ENCODE measurements around the gene UBE2V1.

Gene UBE2V1

DNA sequence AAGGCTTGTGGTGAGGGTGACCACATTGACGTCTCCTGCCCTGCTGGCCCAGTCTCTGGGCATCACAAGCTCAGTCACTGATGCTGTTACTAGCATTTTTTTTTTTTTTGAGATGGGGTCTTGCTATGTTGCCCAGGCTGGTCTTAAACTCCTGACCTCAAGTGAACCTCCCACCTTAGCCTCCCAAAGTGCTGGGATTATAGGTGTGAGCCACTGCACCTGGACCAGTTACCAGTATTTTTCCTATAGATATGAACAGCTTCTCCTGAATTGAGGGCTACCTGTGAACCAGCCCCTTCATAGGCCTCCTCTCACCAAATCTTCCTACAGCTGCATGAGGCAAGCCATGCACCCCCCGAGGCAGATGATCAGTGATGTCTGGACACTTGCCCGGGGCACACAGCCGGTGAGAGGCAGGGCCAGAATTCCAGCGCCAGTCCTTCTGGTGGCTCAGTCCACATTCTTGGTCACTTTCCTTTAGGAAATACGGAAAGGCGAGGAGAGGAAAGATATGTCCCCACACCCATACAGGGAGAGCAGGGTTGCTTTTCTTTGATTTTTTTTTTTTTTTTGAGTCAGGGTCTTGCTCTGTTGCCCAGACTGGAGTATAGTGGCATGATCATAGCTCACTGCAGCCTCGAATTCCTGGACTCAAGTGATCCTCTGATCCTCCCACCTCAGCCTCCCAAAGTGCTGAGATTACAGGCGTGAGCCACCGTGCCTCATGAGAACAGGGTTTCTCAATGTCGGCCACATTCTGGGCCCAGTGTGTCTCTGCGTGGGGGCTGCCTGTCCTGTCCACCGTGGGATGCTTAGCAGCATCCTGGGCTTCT lies 50.7 kb downstream of the UBE2V1 start:
- DNase-seq (ENCODE audit: low spot score): no peak

DNA sequence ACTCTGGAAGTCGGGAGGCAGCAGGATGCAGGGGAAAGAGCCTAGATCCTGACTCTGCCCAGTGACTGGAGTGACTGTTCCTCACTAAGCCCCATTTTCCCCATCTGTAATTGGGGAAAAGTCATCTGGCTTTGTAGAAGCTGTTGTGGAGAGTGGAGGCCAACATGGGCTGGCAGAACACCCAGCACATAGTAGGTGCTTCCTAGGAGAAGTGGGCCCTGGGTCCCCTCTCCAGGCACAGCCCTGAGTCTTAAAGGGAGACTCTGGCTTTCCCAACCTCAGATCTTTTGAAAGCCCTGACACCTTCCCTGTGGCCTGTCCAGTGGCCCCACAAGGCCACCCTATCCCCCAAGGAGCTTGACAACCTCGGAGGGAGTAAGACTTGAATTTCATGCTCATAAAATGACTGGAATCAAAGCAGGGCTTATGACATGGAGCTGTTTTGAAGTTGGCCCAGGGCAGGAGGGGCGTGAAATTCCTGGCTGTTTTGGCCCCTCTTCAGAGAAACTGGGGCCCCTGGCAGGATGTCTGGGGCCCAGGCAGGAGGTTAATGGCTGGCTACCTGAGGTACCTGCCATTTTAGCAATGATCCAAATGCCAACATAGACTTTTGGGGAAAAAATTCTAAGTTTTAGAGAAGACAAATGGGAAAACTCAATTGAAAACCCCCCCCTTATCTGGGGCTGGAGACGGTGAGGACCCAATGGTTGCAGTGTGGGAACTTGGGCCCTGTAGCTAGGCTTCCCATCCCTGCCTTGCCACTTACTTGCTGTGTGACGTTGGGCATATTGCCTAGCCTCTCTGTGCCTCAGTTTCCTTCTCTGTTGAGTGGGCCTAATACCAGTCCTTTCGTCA lies 51.6 kb downstream of the UBE2V1 start:
- no peak for DNase-seq (ENCODE audit: low spot score)

DNA sequence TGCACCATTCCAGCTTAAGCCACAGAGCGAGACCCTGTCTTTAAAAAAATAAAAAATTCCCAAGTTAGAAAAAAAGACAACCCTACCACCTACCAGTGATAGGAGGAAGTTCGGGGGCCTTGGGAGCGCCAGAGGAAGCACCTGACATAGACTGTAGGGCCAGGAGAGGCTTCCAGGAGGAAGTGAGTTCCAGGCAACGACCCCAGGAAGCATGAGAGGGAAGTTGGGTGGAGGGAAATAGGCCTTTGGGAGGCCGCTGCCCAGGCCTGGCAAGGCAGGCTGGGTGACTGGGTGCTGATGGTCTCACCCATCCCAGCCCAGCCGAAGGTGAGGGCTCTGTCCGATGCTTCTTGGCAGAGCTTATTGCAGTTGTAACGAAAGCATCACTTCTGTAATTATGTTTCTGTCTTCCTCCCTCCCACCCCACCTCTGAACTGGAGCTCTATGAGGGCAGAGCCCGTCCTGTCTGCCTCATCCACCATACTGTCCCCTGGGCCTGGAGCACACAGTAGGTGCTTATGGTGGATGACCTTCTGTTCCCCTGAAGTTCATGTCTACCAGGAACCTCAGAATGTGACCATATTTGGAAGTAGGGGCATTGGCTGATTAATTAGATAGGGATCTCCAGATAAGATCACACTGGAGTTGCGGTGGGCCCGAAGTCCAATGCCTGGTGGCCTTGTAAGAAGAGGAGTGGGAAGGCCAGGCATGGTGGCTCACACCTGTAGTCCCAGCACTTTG lies 54.1 kb downstream of the UBE2V1 start:
- no peak for DNase-seq (ENCODE audit: low spot score)

DNA sequence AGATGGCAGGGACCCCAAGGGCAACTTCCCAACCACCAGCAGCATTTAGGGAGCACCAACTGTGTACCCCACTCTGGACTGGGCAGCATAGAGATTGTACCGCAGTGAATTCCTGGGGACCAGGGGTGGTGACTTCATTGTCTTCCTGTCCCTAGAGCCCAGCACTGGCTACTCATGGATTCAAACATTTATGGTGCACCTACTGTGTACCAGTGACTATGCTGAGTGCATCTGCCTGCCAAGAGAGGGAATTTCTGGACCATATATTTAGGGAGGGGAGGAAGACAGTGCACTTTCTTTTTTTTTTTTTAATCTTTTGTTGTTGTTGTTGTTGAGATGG lies 55.3 kb downstream of the UBE2V1 start:
- no peak for DNase-seq (ENCODE audit: low spot score)

DNA sequence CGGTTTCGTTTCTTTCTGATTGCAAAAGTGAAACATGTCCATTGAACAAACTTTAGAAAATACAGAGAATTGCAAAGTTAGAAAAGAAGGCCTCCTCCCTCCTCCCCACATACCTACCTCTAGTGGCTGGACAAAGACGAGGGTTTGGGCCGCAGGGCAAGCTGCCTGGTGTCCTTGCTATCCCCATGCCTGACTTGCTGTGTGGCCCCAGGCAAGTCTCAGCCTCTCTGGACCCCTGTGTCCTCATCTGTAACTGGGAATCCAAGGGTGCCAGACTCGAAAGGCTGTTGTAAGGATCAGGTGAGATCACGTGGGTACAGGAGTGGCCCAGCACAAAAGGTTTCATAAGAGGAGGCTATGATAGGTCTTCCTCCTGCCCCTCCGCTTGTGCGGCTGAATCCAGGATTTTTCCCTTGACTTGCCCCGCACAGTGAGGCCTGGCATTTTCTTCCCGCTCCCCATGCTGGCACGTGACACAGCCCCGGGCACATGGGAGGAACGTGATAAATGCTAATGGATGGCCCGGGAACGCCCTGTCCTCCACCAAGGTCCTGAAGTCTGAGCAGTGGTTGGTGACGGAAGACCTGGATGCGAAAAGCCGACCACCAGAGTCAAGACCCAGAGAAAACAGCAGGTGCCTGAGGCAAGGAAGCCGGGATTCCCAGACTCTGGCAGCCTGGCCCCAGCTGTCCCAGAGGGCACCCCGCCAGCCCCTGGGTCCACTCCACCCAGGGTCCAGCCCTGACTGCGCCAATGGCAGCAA lies 55.8 kb downstream of the UBE2V1 start:
- no peak for DNase-seq (ENCODE audit: low spot score)

DNA sequence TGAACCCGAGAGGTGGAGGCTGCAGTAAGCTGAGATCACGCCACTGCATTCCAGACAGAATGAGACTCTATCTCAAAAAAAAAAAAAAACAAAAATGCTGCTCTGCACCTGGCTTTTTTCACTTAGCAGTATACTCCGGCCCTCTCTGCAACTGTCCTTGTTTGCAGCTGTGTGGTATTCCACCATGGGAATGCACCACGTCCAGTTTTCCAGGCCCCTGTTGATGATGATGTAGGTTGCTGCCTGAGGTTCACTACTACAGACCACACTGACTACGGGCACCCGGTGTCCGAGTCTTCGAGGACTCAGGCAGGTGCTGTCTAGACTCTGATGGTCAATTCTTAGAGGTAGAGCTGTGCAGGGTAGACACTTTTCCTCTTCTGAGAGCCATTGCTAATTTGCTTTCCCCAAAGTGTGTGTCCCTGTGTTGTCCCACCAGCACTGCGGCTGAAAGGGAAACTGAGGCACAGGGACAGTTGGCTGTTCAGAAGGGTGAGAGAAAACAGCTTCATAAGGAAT lies 56.5 kb downstream of the UBE2V1 start:
- DNase-seq (ENCODE audit: low spot score): no peak

DNA sequence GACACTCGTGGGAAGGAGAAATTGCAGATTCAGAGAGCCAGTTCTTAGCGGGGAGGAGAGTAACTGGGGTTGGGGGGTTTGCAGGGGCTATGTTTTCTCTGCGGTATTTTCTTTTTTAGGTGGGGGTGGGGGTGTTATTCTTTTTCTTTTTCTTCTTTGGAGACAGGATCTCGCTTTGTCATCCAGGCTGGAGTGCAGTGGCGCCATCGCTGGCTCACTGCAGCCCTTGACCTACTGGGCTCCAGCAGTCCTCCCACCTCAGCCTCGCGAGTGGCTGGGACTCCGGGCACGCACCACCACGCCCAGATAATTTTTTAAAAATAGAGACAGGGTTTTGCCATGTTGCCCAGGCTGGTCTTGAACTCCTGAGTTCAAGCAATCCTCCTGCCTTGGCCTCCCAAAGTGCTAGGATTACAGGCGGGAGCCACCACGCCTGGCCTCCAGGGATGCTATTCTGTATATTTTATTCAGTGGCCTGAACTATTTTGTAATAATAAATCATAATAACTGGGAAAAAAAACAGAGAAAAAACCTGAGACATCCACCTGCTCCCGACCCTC lies 57.3 kb downstream of the UBE2V1 start:
- no peak for DNase-seq (ENCODE audit: low spot score)

DNA sequence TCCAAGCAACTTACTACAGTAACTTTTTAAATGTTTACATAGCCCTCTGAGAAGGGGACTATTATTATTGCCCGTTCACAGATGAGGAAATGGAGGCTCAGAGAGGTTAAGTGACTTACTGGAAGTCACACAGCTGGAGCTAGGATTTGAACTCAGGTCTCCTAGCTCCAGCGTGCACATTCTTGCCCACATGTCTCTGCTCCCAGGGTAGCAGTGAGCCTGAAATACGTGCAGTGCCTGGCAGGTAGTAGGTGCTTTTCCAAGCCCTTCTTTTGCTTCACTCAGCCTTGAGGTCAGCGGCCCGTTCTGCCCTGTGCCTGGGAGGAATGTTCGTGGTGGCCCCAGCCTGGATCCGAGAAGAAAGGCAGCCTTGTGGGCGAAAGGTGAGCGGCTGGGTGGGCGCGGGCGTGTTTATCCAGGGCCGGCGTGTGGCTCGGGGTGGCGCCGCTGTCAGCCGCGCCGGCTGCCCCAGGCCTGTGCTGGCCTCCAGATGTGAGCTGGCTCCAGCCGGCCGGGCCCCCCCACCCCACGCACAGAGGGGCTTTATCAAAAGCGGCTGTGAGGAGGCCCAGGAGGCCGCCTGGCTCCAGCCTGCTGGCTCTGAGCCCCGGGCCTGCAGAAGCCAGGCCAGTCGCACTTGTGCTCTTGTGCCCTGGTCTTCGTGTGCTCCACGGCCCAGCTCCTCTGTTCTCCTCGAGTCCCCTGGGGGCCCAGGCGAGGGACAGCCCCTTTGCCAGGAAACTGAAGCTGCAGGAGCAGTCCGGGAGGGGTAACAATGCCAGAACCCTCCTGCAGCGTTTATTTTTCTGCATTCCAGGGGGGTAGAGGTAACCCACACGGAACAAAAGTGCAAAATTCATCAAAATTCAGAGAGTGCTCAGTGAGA lies 58.1 kb downstream of the UBE2V1 start:
- DNase-seq (ENCODE audit: low spot score): no peak

DNA sequence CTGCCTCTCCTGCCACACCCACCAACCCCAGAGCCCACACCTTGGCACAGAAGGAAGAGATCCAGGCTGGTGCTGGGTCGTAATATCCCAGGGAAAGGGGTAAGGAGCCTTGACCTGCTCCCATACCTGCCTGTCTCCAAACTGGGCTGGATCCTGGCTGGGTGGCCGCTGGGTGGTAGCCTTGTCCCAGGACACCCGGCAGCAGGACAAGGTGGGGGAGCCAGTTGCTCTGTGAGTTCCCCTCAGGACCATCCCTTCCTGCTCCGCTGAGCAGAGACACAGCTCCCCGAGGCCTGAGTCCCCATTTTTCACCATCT lies 58.8 kb downstream of the UBE2V1 start:
- DNase-seq (ENCODE audit: low spot score): no peak

DNA sequence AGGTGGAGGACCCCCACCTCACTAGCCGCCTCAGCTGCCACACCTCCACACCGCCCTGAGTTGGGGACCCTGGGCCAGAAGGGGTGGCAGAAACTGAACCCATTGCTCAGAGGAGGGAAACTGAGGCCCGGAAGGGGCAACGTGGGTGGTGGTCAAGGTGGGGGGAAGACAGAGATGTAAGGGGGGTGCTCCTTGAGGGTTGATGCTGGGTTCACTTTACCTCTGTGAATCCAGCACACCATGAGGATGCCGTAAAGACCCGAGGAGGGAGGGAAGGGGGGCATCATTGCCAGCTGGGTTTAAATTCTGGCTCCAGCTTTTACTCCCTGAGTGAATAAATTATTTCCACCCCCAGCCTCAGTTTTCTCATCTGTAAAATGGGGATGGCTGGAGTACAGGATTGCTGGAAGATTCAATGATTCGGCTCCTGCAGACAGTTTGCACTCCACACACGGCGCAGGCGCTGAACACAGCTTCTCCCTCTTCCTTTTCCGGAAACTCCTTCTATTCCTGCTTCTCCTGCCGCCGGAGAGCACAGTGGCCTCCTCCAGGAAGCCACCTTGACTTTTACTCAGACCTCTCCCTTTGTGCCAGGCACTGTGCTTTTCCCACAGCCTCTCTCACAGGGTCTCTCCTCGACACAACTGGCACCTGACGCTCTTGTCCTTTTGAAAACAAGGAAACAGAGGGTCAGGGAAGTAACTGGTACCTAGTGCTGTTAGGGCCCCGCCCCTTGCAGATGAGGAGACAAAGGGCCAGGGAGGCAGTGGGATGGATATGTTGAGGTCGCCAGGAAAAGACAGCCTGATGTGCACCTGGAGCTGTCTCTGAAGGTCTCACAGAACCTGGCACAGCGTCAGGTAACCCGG lies 59.4 kb downstream of the UBE2V1 start:
- DNase-seq (ENCODE audit: low spot score): no peak

DNA sequence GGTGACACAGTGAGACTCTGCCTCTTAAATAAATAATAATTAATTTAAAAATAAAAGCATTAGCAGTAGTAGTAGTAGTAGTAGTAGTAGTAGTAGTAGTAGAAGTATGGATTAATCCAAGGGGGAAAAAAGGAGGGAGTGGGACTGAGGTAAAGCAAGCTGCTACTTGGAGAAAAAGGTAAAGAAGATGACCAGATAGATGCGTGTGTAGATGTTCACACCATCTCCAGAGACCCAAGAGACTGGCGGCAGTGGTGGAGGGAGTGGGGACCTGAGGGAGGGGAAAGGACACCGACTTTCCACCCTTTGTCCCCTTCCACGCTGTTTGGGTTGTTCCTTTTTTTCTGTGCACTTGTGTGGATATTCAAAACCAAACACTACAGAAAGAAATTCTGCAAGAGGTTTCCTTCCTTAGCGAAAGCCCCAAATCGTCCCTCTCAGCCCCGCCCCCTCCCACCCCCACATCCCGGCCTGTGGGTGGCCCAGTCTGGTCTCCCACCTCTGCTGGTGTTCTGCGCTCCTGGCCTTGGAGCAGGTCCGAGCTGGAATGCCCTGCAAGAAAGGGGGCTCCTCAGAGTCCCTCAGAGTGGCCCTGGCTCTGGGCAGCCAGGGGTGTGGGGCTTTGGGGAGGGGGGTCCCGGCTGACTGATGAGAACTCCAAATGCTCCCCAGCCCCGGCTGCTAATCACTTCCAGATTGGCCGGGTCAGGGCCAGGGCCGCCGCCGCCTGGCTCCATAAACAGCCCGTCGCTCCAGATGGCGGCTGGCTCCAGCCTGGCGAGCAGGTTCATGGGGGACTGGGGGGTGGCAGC lies 60.2 kb downstream of the UBE2V1 start:
- DNase-seq (ENCODE audit: low spot score): no peak

DNA sequence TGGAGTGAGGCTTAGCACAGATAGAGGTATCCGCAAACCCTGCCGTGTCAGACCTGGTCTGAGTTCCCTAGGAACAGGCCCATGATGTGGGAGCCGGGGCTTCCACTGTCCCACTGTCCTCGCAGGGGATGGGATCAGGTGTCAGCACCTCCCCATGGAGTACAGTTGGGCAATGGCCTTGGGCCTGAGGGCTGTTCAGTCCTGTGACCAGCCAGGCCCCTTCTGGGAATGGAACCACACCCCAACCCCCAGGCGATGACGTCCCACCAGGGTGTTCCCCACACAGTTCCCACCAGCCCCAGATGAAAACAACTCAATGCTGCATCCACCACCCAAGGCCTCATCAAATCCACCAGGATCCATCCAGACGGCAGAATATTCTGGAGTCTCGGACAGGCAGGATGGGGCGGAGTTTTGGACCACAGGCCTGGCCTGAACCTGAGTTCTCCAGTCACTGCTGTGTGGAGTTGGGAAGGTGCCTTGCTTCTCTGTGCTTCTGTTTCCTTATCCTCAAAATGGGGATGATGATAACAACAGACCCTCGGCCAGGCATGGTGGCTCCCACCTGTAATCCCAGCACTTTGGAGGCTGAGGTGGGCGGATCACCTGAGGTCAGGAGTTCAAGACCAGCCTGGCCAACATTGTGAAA lies 62.2 kb downstream of the UBE2V1 start:
- DNase-seq (ENCODE audit: low spot score): no peak

DNA sequence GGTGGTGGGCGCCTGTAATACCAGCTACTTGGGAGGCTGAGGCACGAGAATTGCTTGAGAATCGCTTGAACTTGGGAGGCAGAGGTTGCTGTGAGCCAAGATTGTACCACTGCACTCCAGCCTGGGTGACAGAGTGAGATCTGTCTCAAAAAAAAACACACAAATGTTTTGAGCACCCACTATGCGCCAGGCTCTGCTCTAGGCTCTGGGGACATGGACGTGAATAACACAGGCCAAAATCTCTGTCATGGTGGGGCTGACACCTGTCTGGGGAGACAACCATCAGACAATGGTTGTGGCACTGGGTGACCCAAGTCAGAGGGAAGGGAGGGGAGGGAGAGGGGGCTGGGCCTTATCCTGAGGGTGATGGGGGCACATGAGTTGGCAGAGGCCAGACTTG lies 62.7 kb downstream of the UBE2V1 start:
- no peak for DNase-seq (ENCODE audit: low spot score)

DNA sequence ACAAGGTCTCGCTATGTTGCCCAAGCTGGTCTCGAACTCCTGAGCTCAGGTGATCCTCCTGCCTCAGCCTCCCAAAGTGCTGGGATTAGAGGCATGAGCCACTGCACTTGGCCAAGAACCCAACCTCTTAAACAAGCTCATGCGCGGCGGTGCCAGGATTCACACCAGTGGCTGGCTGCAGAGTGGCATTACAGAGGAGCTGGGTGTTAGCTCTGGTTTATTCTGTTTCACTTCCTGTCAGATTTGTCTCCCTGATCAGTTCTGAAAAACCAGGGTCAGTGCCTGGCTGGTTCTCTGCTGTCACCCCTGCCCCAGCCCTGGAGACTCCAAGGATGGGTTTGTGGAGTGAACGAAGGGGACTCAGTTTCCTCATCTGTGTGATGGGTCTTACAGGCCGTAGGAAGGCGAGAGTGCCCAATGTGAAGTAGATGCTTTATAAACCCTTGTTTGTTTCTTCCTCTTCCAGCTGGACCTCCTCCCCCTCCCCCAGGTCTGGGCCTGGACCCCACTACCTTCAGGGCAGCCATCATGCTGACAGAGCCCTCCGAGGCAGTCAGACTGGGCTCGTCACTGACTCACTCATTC lies 63.4 kb downstream of the UBE2V1 start:
- no peak for DNase-seq (ENCODE audit: low spot score)

DNA sequence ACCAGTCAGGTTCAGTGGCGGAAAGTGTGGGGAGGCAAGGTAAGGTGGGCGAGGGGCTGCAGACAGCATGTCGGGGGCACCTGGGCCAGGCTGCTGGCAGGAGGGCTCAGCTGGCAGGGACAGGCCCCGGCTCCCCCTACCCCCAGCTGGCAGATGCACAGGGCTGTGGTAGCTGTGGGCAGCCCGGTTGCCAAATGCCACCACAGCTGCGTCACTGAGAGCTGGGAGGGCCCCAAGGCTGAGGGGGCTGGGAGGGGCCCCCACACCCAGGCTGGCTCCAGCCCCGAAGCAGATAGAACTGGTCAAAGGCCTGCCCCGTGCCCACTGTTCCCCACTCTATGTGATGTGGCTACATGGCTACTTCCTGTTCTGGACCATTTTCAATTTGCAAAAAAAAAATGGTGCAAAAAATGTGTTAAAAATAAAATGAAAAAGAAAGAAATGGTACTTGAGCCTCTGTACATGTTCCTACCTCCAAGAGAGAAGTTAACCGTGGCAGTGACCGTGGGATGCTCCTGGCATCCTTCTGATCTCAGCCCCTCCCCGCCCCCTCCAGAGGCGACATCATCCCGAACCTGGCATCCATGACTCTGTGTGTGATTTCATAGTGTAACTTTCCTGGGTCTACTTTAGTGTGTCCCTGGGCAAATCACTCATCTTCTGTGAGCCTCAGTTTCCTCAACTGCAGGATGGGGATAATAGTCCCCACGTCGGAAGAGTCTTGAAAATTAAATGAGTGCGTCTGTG lies 64.4 kb downstream of the UBE2V1 start:
- no peak for DNase-seq (ENCODE audit: low spot score)

DNA sequence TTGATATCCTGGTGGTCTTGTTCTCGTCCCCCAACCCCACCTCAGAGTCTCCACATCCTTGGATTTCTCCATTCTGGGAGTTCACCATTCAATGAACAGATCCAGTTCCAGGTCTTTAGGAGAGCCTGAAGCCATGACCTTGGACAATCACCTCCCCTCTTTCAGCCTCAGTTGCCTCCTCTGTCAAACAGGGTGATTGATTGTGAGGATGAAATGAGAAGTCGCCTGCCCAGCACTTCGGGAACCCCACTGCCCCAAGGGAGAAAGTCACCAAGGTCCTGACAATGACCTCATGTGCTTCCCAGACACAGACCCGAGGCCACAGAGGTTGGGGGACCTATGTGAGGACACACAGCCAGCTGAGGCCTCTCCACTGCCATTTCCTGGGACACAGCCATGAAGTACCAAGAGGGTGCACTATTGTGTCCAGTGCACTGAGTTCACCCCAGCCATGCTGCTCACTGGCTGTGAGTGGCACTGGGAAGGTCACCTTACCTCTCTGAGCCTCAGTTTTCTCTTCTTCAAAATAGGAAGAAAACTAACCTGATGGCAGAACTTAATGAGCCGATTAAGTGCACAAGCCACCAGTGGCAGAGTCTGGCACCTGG lies 68.5 kb downstream of the UBE2V1 start:
- no peak for DNase-seq (ENCODE audit: low spot score)

Measured in kidney capillary endothelial cell (primary cell).